HepG2 (cell line): Measurements from ENCODE around the gene EEF1E1. TPM values are rescaled to one million over a fixed set of nuclear protein-coding genes. Genes with fewer than 3 reads are reported as not detected.
A peak's percentile ranks its signal among the peaks of the same experiment; 100 is the strongest.

Experiments
- AFF4 ChIP-seq: sonication (generic); formaldehyde crosslinking; IDR thresholded peaks from 2 replicates; pipeline ENCODE4 v1.4.0; 2020; ENCODE audit warnings: missing genetic modification reagents
- CENPBD1 ChIP-seq: sonication (generic); formaldehyde crosslinking; IDR thresholded peaks from 2 replicates; pipeline ENCODE4 v1.8.0; 2022; ENCODE audit warnings: missing genetic modification reagents, low read depth, mild to moderate bottlenecking, borderline replicate concordance
- MAX ChIP-seq: IDR thresholded peaks from 2 replicates; pipeline ENCODE4 v1.6.1; 2012; ENCODE audit warnings: inconsistent platforms
- MBD4 ChIP-seq: IDR thresholded peaks from 2 replicates; pipeline ENCODE4 v1.6.1; 2012; ENCODE audit warnings: low read length, inconsistent platforms, borderline replicate concordance
- NR2F1 ChIP-seq, 2 experiments: fragments of 450-650 bp in 1 of 2; formaldehyde crosslinking in 1 of 2; IDR thresholded peaks; 2 replicates each; pipeline versions ENCODE4 v1.5.0 to v1.6.1; 2016 to 2020; ENCODE audit warnings: mild to moderate bottlenecking in 1 of 2, missing compliant biosample characterization in 1 of 2, missing genetic modification reagents in 1 of 2, moderate library complexity in 1 of 2
- PRDM15 ChIP-seq: sonication (generic); formaldehyde crosslinking; IDR thresholded peaks from 2 replicates; pipeline ENCODE4 v1.4.0; 2020; ENCODE audit warnings: missing genetic modification reagents
- RORA ChIP-seq: sonication (generic); formaldehyde crosslinking; IDR thresholded peaks from 2 replicates; pipeline ENCODE4 v1.5.0; 2020; ENCODE audit warnings: mild to moderate bottlenecking, missing genetic modification reagents, moderate library complexity
- SIX1 ChIP-seq: sonication (generic); formaldehyde crosslinking; IDR thresholded peaks from 2 replicates; pipeline ENCODE4 v1.4.0; 2020; ENCODE audit warnings: missing genetic modification reagents, borderline replicate concordance
- TCF7L2 ChIP-seq: IDR thresholded peaks from 2 replicates; pipeline ENCODE4 v1.6.1; 2011; ENCODE audit warnings: mild to moderate bottlenecking, low read depth, low read length, moderate library complexity
- ZBTB4 ChIP-seq: sonication (generic); formaldehyde crosslinking; IDR thresholded peaks from 2 replicates; pipeline ENCODE4 v1.4.0; 2020; ENCODE audit warnings: missing genetic modification reagents, mild to moderate bottlenecking, borderline replicate concordance
- ZEB1 ChIP-seq: IDR thresholded peaks from 2 replicates; pipeline ENCODE4 v1.6.1; 2012; ENCODE audit warnings: mild to moderate bottlenecking, low read depth, inconsistent platforms; ENCODE audit not compliant: insufficient replicate concordance
- ZMYM2 ChIP-seq: sonication (generic); formaldehyde crosslinking; IDR thresholded peaks from 2 replicates; pipeline ENCODE4 v1.8.0; 2022; ENCODE audit warnings: mild to moderate bottlenecking, missing genetic modification reagents
- ZNF292 ChIP-seq: sonication (generic); formaldehyde crosslinking; IDR thresholded peaks from 2 replicates; pipeline ENCODE4 v1.8.1; 2022; ENCODE audit warnings: mild to moderate bottlenecking, low read depth, missing genetic modification reagents, borderline replicate concordance
- ZNF331 ChIP-seq: sonication (generic); formaldehyde crosslinking; IDR thresholded peaks from 2 replicates; pipeline ENCODE4 v1.4.0; 2020; ENCODE audit warnings: missing genetic modification reagents
- ZNF34 ChIP-seq: sonication (generic); formaldehyde crosslinking; IDR thresholded peaks from 2 replicates; pipeline ENCODE4 v1.4.0; 2020; ENCODE audit warnings: mild to moderate bottlenecking, missing genetic modification reagents, borderline replicate concordance
- ZNF614 ChIP-seq: IDR thresholded peaks from 2 replicates; pipeline ENCODE4 v1.6.1; 2018; ENCODE audit warnings: missing biosample characterization, missing genetic modification reagents, inconsistent platforms, borderline replicate concordance
- ZNF777 ChIP-seq: sonication (generic); formaldehyde crosslinking; IDR thresholded peaks from 2 replicates; pipeline ENCODE4 v1.4.0; 2020; ENCODE audit warnings: missing genetic modification reagents
- ZNF788 ChIP-seq: sonication (generic); formaldehyde crosslinking; IDR thresholded peaks from 2 replicates; pipeline ENCODE4 v1.5.0; 2020; ENCODE audit warnings: mild to moderate bottlenecking, missing genetic modification reagents, borderline replicate concordance
- polyA plus RNA-seq, 8 experiments: library from polyadenylated mRNA; depleted of rRNA in 3 of 8; stranded (reverse) in 7 of 8; unstranded in 1 of 8; fragments of >200 nt; fragmentation: Illumina TruSeq in 4 of 8; extraction: Trizol in 4 of 8; gene quantifications; 2 replicates each; pipeline versions ENCODE4 v1.2.1 to v1.2.3, GENCODE V29; 2011 to 2016; ENCODE audit warnings: low read depth in 4 of 8, missing spikeins in 1 of 8, mixed read lengths in 1 of 8; ENCODE audit not compliant: insufficient read depth in 1 of 8
- total RNA-seq, 5 experiments: library from RNA; depleted of rRNA; stranded (reverse); fragments of >200 nt; fragmentation: Illumina TruSeq; extraction: Trizol; gene quantifications; 2 replicates each; pipeline ENCODE4 v1.2.3, GENCODE V29; 2016; ENCODE audit warnings: low read depth in 1 of 5

The EEF1E1 gene
- total and polyA plus RNA-seq, 2 of the 13 experiments (the other 11 are each of a cell fraction or from before 2014, with no cell fraction given), result 128 to 188 TPM

- TF ChIP-seq PRDM15 (CRISPR knock-in tag) (no peak), ZNF34 (no peak), ZNF788 (CRISPR knock-in tag) (no peak), ZNF614 (peak; percentile 76; the same call in 1 of the 2 replicates), ZNF331 (CRISPR knock-in tag) (no peak), SIX1 (CRISPR knock-in tag) (peak; percentile 73; the same call in 1 of the 2 replicates), MAX (0 out of 2 replicates have a peak, but pooled peaks have one; percentile 17), MBD4 (peak; percentile 38; the same call in 1 of the 2 replicates), ZNF777 (no peak), RORA (CRISPR knock-in tag) (no peak), ZBTB4 (CRISPR knock-in tag) (no peak), NR2F1 (CRISPR knock-in tag; IDR thresholded peaks at IDR 0.05) (peak in 1 of 2 experiments; percentile 67; a peak in 2 of 4 replicates), ZEB1 (peak; percentile 26), ZNF292 (CRISPR knock-in tag) (peak; percentile 94), CENPBD1 (no peak), TCF7L2 (peak; percentile 68), AFF4 (CRISPR knock-in tag) (0 out of 2 replicates have a peak, but pooled peaks have one; percentile 45), ZMYM2 (CRISPR knock-in tag) (0 out of 2 replicates have a peak, but pooled peaks have one; percentile 42)
These were observed 35.2 kb upstream of the EEF1E1 start (continued) for GRCh38 chr6:8137529-8137939.
